ENCODE results near the gene ATP1B2. TPM values are rescaled to one million over a fixed set of nuclear protein-coding genes. Genes with fewer than 3 reads are reported as not detected.
A peak's percentile ranks its signal among the peaks of the same experiment; 100 is the strongest.

The ATP1B2 gene
- total and polyA plus RNA-seq, 2 of the 8 experiments (the other 6 are each of a cell fraction or from before 2014, with no cell fraction given) = 9.1 to 21.0 TPM

DNA sequence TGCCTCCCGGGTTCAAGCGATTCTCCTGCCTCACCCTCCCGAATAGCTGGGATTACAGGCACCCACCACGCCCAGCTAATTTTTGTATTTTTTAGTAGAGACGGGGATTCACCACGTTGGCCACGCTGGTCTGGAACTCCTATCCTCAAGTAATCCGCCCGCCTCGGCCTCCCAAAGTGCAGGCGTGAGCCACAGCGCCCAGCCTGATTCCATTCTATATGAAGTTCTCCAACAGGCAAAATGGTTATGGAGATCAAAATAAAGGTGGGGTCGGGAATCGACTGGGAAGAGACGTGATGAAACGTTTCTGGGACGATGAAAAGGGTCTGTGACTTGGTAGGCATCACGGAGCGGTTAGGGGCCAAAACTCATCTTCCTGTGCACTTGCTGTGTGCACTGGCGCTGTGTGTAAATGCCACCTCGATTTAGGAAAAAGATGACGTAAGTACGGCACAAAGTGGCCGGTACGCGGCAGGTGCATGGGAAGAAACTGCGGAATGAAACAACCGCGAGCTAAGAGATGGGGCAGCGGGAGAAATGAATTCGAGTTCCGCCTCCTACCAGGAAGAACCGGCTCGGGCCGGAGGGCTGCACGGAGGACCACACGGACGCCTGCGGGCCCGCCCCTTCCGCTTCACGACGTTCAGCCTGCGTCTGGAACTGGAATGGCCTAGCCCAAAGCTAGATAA is 35.0 kb downstream of the ATP1B2 start:
- peak overlapping the region; percentile 99; the same call in 1 of the 2 replicates for H2AK5ac ChIP-seq (ENCODE audit: low read depth, low read length)
- no peak overlapping the region for H3K14ac ChIP-seq (ENCODE audit: insufficient read length)
- H3K23ac ChIP-seq (ENCODE audit: insufficient read length) = no peak overlapping the region
- peak overlapping the region; percentile 12 for H4K91ac ChIP-seq (replicated peaks; ENCODE audit: insufficient read length, low read length)
- H2BK120ac ChIP-seq (replicated peaks; ENCODE audit: low read depth, low read length) = peak overlapping the region; percentile 6
- 0 out of 2 replicates have a peak overlapping the region, but pooled peaks have one; percentile 1 for H2BK15ac ChIP-seq (ENCODE audit: low read length)
- peak in 1 of 2 experiments; percentile 91 for DNase-seq (ENCODE audit: low read depth in 1 of 2, low spot score in 2 of 2)
- H3K9me3 ChIP-seq (ENCODE audit: insufficient read depth in 2 of 2, low read depth in 1 of 2, low read length in 1 of 2) = no peaks in the 10 kb centered on the region
- H3K27me3 ChIP-seq (replicated peaks in 1 of 4; ENCODE audit: control insufficient read depth in 3 of 4, extremely low read depth in 1 of 4, insufficient read depth in 3 of 4, low read length in 3 of 4) = no peaks in the 10 kb centered on the region
- H4K5ac ChIP-seq (ENCODE audit: insufficient read length, low read depth, low read length) = peak overlapping the region; percentile 80
- H3K4me1 ChIP-seq (replicated peaks in 1 of 4; ENCODE audit: control insufficient read depth in 3 of 4, insufficient read depth in 4 of 4, low read length in 3 of 4) = peaks cover 0 to 11% (median 4%) of the 10 kb centered on the region in 4 experiments; a peak in 4 of 7 replicates
- peak overlapping the region; percentile 75 to 100 (median 94) for H3K4me3 ChIP-seq (ENCODE audit: extremely low read depth in 1 of 4, insufficient read depth in 2 of 4, low read depth in 3 of 4, low read length in 4 of 4)
- ChIA-PET CTCF (ENCODE audit: partially characterized antibody) (interaction anchor here (0.6 to 11.3 kb wide), 19 partner anchors 11 to 1604 kb away, joined by 3 to 199 read pairs (median 12); partner anchors contain the start of genes ATP1B2, DNAH2, EFNB3 and SAT2), POLR2A (ENCODE audit: partially characterized antibody) (interaction anchor here (0.6 to 58.0 kb wide), 26 partner anchors 18 to 451 kb away, joined by 3 to 2272 read pairs (median 5); partner anchors contain the start of genes ATP1B2, CD68, CNTROB and DNAH2)
- peak overlapping the region; percentile 92 for H3K4ac ChIP-seq (replicated peaks; ENCODE audit: insufficient read length, low read depth, low read length)
- H2AFZ ChIP-seq (ENCODE audit: low read length) = no peak overlapping the region
- H3K56ac ChIP-seq (replicated peaks; ENCODE audit: insufficient read length, low read depth, low read length) = peak overlapping the region; percentile 13
- H2BK12ac ChIP-seq (ENCODE audit: low read depth, low read length) = peak overlapping the region; percentile 100
- 11% methylated on average over 44 of the region's 44 CpGs; no CpG with 5 or more reads in 1 of the 2 experiments for WGBS, 2 experiments (ENCODE audit: extremely low coverage in 1 of 2, insufficient coverage in 1 of 2, insufficient read length in 1 of 2, insufficient replicate concordance in 2 of 2, low coverage in 1 of 2, low lambda C conversion rate in 2 of 2, missing lambda C conversion rate in 1 of 2)
- peak overlapping the region; percentile 90 for H3K18ac ChIP-seq (ENCODE audit: extremely low read depth, low read length)
- peak overlapping the region; percentile 99 for H2BK5ac ChIP-seq (ENCODE audit: low read depth, low read length)
- H4K20me1 ChIP-seq (replicated peaks in 1 of 2; ENCODE audit: control insufficient read depth in 1 of 2, insufficient read depth in 2 of 2, low read length in 2 of 2) = peaks cover 7 to 10% of the 10 kb centered on the region in 2 experiments
- FAIRE-seq = peak; percentile 68
- peaks cover 25 to 71% of the 10 kb centered on the region in 2 experiments for H3K79me2 ChIP-seq (ENCODE audit: control insufficient read depth in 1 of 2, insufficient read depth in 2 of 2, low read length in 2 of 2)
- peak overlapping the region; percentile 84 to 91 for H3K4me2 ChIP-seq (ENCODE audit: insufficient read depth in 1 of 2, low read depth in 2 of 2, low read length in 2 of 2)
- peak overlapping the region; percentile 99 for H3K27ac ChIP-seq (ENCODE audit: low read depth, low read length)
- H3K9ac ChIP-seq (replicated peaks in 1 of 4; ENCODE audit: extremely low read depth in 1 of 4, low read depth in 3 of 4, low read length in 3 of 4) = peak overlapping the region; percentile 78 to 100 (median 98)
- H2BK20ac ChIP-seq (ENCODE audit: low read length) = no peak overlapping the region
- H3K79me1 ChIP-seq (ENCODE audit: low read depth, low read length) = peaks cover 13% of the 10 kb centered on the region
- H3K23me2 ChIP-seq (ENCODE audit: low read depth, low read length) = peaks cover 16% of the 10 kb centered on the region
- peaks cover 0 to 4% (median 0%) of the 10 kb centered on the region in 4 experiments; a peak in 2 of 8 replicates for H3K36me3 ChIP-seq (ENCODE audit: control insufficient read depth in 2 of 4, insufficient read depth in 4 of 4, low read length in 3 of 4)
- peak overlapping the region; percentile 100; the same call in 1 of the 2 replicates for H4K8ac ChIP-seq (ENCODE audit: extremely low read depth, insufficient read depth, low read length)
- peak; percentile 68; the same call in 1 of the 2 replicates for TF ChIP-seq GABPA (IDR thresholded peaks at IDR 0.05; ENCODE audit: borderline replicate concordance, insufficient read depth, low read length)
- TF ChIP-seq NANOG (IDR thresholded peaks at IDR 0.05; ENCODE audit: insufficient read depth, low read depth, low read length, poor library complexity, severe bottlenecking) = no peak
- TF ChIP-seq TAF7 (optimal IDR thresholded peaks at IDR 0.05; ENCODE audit: borderline replicate concordance, low read depth, low read length) = peak; percentile 90
- TF ChIP-seq TAF1 (IDR thresholded peaks at IDR 0.05; ENCODE audit: low read depth, low read length) = peak; percentile 98
- TF ChIP-seq SP1 (IDR thresholded peaks at IDR 0.05; ENCODE audit: low read depth, low read length) = peak; percentile 88
- TF ChIP-seq, protein P1, sequence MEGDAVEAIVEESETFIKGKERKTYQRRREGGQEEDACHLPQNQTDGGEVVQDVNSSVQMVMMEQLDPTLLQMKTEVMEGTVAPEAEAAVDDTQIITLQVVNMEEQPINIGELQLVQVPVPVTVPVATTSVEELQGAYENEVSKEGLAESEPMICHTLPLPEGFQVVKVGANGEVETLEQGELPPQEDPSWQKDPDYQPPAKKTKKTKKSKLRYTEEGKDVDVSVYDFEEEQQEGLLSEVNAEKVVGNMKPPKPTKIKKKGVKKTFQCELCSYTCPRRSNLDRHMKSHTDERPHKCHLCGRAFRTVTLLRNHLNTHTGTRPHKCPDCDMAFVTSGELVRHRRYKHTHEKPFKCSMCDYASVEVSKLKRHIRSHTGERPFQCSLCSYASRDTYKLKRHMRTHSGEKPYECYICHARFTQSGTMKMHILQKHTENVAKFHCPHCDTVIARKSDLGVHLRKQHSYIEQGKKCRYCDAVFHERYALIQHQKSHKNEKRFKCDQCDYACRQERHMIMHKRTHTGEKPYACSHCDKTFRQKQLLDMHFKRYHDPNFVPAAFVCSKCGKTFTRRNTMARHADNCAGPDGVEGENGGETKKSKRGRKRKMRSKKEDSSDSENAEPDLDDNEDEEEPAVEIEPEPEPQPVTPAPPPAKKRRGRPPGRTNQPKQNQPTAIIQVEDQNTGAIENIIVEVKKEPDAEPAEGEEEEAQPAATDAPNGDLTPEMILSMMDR (IDR thresholded peaks at IDR 0.05; ENCODE audit: control extremely low read depth in 1 of 3, insufficient read depth in 1 of 3, low read depth in 1 of 3, low read length in 3 of 3) = no peak
- TF ChIP-seq YY1 (IDR thresholded peaks at IDR 0.05; ENCODE audit: low read depth, low read length) = 0 out of 2 replicates have a peak, but pooled peaks have one; percentile 13
- TF ChIP-seq CTBP2 (IDR thresholded peaks at IDR 0.05; ENCODE audit: borderline replicate concordance, insufficient read depth, insufficient read length, low read length) = no peak

Data from H1 (cell line).